GM04504 (cell line): ENCODE data around the gene ARL8B.

Source experiments
- DNase-seq: peaks from one replicate; pipeline ENCODE4 v3.0.0-alpha.2; 2012; ENCODE audit warnings: low read depth

The ARL8B gene

GRCh38 chr3:5187156-5187919 is 65.2 kb downstream of the ARL8B start, which contains the start of gene EDEM1:
Gene EDEM1 (plus strand): TSS chr3:5187707. CDS start chr3:5187806, 99 bp downstream.
- DNase-seq = peak; percentile 94

GRCh38 chr3:5187920-5188418 is 65.9 kb downstream of the ARL8B start:
- DNase-seq = no peak

GRCh38 chr3:5188419-5189221 is 66.5 kb downstream of the ARL8B start:
- no peak for DNase-seq

- DNase-seq = no peak
Observed at GRCh38 chr3:5190147-5190791, 68.2 kb downstream of the ARL8B start.

- no peak for DNase-seq
Observed at GRCh38 chr3:5191555-5192304, 69.6 kb downstream of the ARL8B start.

GRCh38 chr3:5192571-5193365 is 70.7 kb downstream of the ARL8B start:
- no peak for DNase-seq

- DNase-seq = no peak
Observed at GRCh38 chr3:5194341-5194740, 72.2 kb downstream of the ARL8B start.

- DNase-seq = no peak
Observed at GRCh38 chr3:5194801-5195509, 72.9 kb downstream of the ARL8B start.

GRCh38 chr3:5195605-5196004 is 73.5 kb downstream of the ARL8B start:
- DNase-seq = no peak

GRCh38 chr3:5197022-5197421 is 74.9 kb downstream of the ARL8B start:
- DNase-seq = no peak

- DNase-seq = no peak
Observed at GRCh38 chr3:5197470-5198312, 75.6 kb downstream of the ARL8B start.

GRCh38 chr3:5198313-5198677 is 76.2 kb downstream of the ARL8B start:
- DNase-seq = no peak

- DNase-seq = no peak
Observed at GRCh38 chr3:5198986-5199731, 77.1 kb downstream of the ARL8B start.

GRCh38 chr3:5201536-5201935 is 79.4 kb downstream of the ARL8B start:
- no peak for DNase-seq

GRCh38 chr3:5202222-5202621 is 80.1 kb downstream of the ARL8B start:
- DNase-seq = no peak

GRCh38 chr3:5205165-5205941 is 83.3 kb downstream of the ARL8B start:
- no peak for DNase-seq

GRCh38 chr3:5210926-5211325 is 88.8 kb downstream of the ARL8B start:
- DNase-seq = no peak
